GM13977 (cell line): ENCODE results near the gene RTP1.

Source experiments
- DNase-seq: peaks from one replicate; pipeline ENCODE4 v3.0.0; 2012; ENCODE audit warnings: low spot score
- CTCF ChIP-seq: IDR thresholded peaks from 2 replicates; pipeline ENCODE4 v1.5.1; 2012; ENCODE audit warnings: mild to moderate bottlenecking, control low read depth; ENCODE audit not compliant: insufficient read depth; ENCODE audit errors: extremely low read depth, missing control alignments
- in situ Hi-C: fragments of 300-500 bp; cut with MboI; formaldehyde crosslinking; loops from one replicate; pipeline ENCODE4 v1.12.0; 2022; ENCODE audit warnings: low sequenced_read_pairs, low pct_unique_long_range_greater_than_20kb, mixed read lengths, inconsistent platforms; ENCODE audit not compliant: unreplicated experiment

RTP1 gene

GRCh38 chr3:187242435-187242834 lies 45.1 kb downstream of the RTP1 start:
- TF ChIP-seq CTCF: no peak
- DNase-seq: no peak
- in situ Hi-C loops: no loop called here

GRCh38 chr3:187242900-187243299 lies 45.6 kb downstream of the RTP1 start:
- in situ Hi-C loops: no loop called here
- TF ChIP-seq CTCF: no peak
- DNase-seq: peak; percentile 34

- TF ChIP-seq CTCF: no peak
- no peak for DNase-seq
- in situ Hi-C loops: no loop called here
Observed at GRCh38 chr3:187243933-187244524, 46.7 kb downstream of the RTP1 start.

GRCh38 chr3:187247398-187247797 lies 50.1 kb downstream of the RTP1 start:
- TF ChIP-seq CTCF: no peak
- in situ Hi-C loops: no loop called here
- DNase-seq: no peak
